ENCODE measurements around the gene TLL2. TPM values are rescaled to one million over a fixed set of nuclear protein-coding genes. Genes with fewer than 3 reads are reported as not detected.

The TLL2 gene
- total and polyA plus RNA-seq, 12 donors, result 0.10 to 0.40 (median 0.13) TPM; not detected in 6

DNA sequence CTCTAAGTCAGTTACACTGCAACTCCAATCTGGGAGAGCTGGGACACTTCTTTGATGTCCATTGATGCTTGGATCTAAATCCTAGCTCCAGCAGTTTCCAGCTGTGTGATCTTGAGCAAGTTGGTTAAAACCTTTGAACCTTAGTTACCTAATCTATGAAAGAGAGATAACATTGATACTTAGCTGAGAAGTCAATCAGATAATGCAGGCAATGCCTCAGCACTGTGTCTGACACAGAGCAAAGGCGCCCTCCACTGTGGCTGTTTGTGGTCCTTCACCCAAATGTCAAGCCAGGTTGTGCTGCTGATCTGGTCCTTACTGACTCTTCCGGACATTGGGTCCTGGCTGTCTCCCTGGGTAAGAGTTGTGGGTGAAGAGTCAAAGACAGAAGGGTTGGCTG, 189.3 kb downstream of the TLL2 start:
- 61 to 86% (median 76%) methylated on average over 2 of the region's 2 CpGs for WGBS, 4 donors
- H3K27ac ChIP-seq, result no peak overlapping the region
- intact Hi-C loops (cut with DNase I), result no loop called here
- no peaks in the 10 kb centered on the region for H3K36me3 ChIP-seq (replicated peaks in 1 of 2)
- no peak for DNase-seq
- TF ChIP-seq, protein P1, sequence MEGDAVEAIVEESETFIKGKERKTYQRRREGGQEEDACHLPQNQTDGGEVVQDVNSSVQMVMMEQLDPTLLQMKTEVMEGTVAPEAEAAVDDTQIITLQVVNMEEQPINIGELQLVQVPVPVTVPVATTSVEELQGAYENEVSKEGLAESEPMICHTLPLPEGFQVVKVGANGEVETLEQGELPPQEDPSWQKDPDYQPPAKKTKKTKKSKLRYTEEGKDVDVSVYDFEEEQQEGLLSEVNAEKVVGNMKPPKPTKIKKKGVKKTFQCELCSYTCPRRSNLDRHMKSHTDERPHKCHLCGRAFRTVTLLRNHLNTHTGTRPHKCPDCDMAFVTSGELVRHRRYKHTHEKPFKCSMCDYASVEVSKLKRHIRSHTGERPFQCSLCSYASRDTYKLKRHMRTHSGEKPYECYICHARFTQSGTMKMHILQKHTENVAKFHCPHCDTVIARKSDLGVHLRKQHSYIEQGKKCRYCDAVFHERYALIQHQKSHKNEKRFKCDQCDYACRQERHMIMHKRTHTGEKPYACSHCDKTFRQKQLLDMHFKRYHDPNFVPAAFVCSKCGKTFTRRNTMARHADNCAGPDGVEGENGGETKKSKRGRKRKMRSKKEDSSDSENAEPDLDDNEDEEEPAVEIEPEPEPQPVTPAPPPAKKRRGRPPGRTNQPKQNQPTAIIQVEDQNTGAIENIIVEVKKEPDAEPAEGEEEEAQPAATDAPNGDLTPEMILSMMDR (IDR thresholded peaks at IDR 0.05), result no peak
- no peak for TF ChIP-seq POLR2A (IDR thresholded peaks at IDR 0.05)
- H3K4me3 ChIP-seq, result no peak overlapping the region
- no peaks in the 10 kb centered on the region for H3K4me1 ChIP-seq (replicated peaks in 1 of 2)
- H3K27me3 ChIP-seq, result peaks cover 4% of the 10 kb centered on the region
- no peaks in the 10 kb centered on the region for H3K9me3 ChIP-seq (replicated peaks in 1 of 3)

DNA sequence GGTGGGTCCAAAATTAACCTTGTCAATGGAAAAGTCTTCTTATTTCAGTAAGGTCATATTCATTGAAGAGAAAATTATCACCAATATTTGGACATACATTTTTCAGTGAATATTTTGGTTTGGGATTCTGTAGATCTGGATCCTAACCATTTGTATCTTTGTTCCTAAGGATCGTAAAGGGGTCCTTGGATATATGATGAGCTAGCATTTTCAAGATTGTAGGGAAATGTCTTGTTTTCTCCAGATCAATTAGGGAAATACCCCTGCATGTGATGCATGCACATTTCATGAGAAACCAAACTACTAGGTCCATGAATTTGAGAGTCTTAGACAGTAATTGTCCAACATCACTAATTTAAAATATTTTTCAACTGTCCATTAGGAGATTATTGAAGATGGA, 191.5 kb downstream of the TLL2 start:
- Histone ChIP-seq H3K4me3 (no peak overlapping the region), H3K27me3 (peaks cover 4% of the 10 kb centered on the region), H3K9me3 (replicated peaks in 1 of 3) (no peaks in the 10 kb centered on the region), H3K27ac (no peak overlapping the region), H3K4me1 (replicated peaks in 1 of 2) (no peaks in the 10 kb centered on the region), H3K36me3 (replicated peaks in 1 of 2) (no peaks in the 10 kb centered on the region)
- TF ChIP-seq, protein P1 (IDR thresholded peaks at IDR 0.05), result no peak
- no peak for TF ChIP-seq POLR2A (IDR thresholded peaks at IDR 0.05)
- WGBS, 4 donors, result 71 to 80% (median 75%) methylated on average over 1 of the region's 1 CpG
- DNase-seq, result no peak
- intact Hi-C loops (cut with DNase I), result no loop called here

DNA sequence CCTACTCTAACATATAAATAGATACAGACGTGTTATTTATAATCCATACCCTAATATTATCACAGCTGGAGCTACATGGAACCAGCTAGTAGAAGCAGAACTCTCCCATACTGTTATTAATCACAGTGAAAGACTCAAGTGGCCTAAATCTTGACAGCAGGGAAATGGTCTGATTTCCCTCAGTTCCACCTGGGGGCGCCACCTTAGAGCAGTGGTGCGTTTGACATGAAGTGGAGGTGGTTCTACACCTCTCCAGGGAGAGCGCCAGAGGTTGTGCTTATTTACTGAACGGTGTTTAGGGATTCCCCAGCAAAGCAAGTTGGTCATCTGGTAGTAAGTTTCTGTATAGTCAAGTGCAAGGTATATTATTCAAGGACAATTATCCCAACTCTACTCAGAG, 191.9 kb downstream of the TLL2 start:
- Histone ChIP-seq H3K4me1 (replicated peaks in 1 of 2) (no peaks in the 10 kb centered on the region), H3K36me3 (replicated peaks in 1 of 2) (no peaks in the 10 kb centered on the region), H3K27ac (no peak overlapping the region), H3K4me3 (no peak overlapping the region), H3K27me3 (peaks cover 4% of the 10 kb centered on the region), H3K9me3 (replicated peaks in 1 of 3) (no peaks in the 10 kb centered on the region)
- 51 to 58% (median 55%) methylated on average over 5 of the region's 5 CpGs for WGBS, 4 donors
- no peak for TF ChIP-seq POLR2A (IDR thresholded peaks at IDR 0.05)
- intact Hi-C loops (cut with DNase I), result no loop called here
- no peak for DNase-seq

DNA sequence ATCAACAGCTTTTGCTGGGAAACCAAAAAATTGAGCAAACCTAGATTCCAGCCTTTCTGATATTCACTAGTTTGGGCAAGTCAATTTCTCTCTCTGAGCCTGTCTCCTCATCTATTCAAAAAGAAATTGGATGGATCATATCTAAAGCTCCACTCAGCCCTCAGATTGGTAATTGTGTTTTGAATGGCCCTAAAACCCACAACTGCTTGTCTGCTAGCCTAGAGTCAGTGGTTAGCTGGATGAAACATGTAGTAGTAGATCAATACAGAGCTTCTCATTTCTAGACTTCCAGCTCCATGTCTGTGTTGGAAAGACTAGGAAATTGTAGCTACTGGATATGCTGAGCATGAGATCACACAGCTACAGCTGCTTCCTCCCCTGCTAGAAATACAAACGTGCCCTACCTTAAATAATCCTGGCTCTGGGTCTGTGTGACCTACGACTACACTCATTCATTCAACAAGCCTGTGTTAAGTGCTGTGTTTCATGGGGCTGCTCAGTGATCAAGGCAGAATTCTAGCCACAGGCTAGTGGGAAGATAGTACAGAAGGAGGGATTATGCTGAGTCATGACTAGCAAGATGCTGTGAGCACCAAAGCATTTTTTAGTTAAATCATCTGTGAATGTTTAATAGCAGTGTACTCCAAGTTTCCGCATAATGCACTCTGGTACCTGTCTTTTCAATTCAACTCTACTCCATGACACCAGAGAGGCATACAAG, 193.8 kb downstream of the TLL2 start:
- no peak overlapping the region for H3K27ac ChIP-seq
- no peaks in the 10 kb centered on the region for H3K9me3 ChIP-seq (replicated peaks in 1 of 3)
- no peak overlapping the region for H3K4me3 ChIP-seq
- no peak for TF ChIP-seq POLR2A (IDR thresholded peaks at IDR 0.05)
- TF ChIP-seq, protein P1 (IDR thresholded peaks at IDR 0.05), result no peak
- 38 to 45% (median 42%) methylated on average over 3 of the region's 3 CpGs for WGBS, 4 donors
- no peaks in the 10 kb centered on the region for H3K36me3 ChIP-seq (replicated peaks in 1 of 2)
- H3K4me1 ChIP-seq (replicated peaks in 1 of 2), result no peaks in the 10 kb centered on the region
- DNase-seq, result no peak
- intact Hi-C loops (cut with DNase I), result no loop called here
- peaks cover 4% of the 10 kb centered on the region for H3K27me3 ChIP-seq

Data from adrenal gland (tissue), 12 donors.